ENCODE results near the gene ITGB4. TPM values are rescaled to one million over a fixed set of nuclear protein-coding genes. Genes with fewer than 3 reads are reported as not detected.

The ITGB4 gene
- total RNA-seq, 6 experiments from 2014 or later = 0.28 to 1.0 (median 0.76) TPM; not detected in 1

- H3K27me3 Mint-ChIP-seq (ENCODE audit: insufficient read depth) = no peaks in the 10 kb centered on the region; the same call in 1 of the 2 replicates
- TF ChIP-seq CTCF (IDR thresholded peaks at IDR 0.05) = no peak
- H3K36me3 Mint-ChIP-seq (ENCODE audit: low read depth) = peaks cover 55% of the 10 kb centered on the region
- H3K4me1 Mint-ChIP-seq (ENCODE audit: low read depth) = peaks cover 69% of the 10 kb centered on the region
- H3K4me3 Mint-ChIP-seq = no peak overlapping the region
- DNase-seq = no peak
- H3K9me3 Mint-ChIP-seq = peaks cover 3% of the 10 kb centered on the region; the same call in 1 of the 2 replicates
- peak overlapping the region; percentile 45; the same call in 1 of the 2 replicates for H3K27ac Mint-ChIP-seq
Observed at GRCh38 chr17:75698659-75699058, 22.6 kb upstream of the ITGB4 start.

GRCh38 chr17:75701288-75701687 lies 20.0 kb upstream of the ITGB4 start:
- TF ChIP-seq CTCF (IDR thresholded peaks at IDR 0.05) = no peak
- Mint-ChIP-seq H3K36me3 (ENCODE audit: low read depth) (peaks cover 47% of the 10 kb centered on the region), H3K4me1 (ENCODE audit: low read depth) (peaks cover 48% of the 10 kb centered on the region), H3K4me3 (no peak overlapping the region), H3K27ac (peak overlapping the region; percentile 96), H3K9me3 (no peaks in the 10 kb centered on the region), H3K27me3 (ENCODE audit: insufficient read depth) (no peaks in the 10 kb centered on the region; the same call in 1 of the 2 replicates)
- no peak for DNase-seq

DNA sequence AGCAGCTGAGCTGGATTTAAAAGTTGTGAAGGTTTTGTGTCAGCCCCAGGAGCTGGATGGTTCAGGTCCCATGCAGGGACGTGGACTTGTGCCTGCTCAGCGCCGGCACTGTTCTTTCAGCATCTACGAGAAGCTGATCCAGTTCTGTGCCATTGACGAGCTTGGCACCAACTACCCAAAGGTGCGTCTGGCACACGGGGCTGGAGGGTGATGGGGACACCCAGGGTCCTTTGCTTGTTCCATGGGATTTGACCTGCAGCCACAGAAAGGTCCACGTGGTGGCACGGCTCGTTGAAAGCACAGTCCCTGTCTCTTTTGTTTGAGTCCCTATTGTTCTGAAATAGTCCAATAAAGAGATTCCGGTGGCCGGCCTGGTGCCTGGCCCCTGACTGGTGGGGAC lies 18.1 kb upstream of the ITGB4 start:
- H3K27ac Mint-ChIP-seq = peak overlapping the region; percentile 53; the same call in 1 of the 2 replicates
- no peak for DNase-seq

GRCh38 chr17:75703591-75703990 lies 17.7 kb upstream of the ITGB4 start:
- Mint-ChIP-seq H3K27ac (peak overlapping the region; percentile 53), H3K4me3 (no peak overlapping the region), H3K27me3 (ENCODE audit: insufficient read depth) (peaks cover 4% of the 10 kb centered on the region), H3K9me3 (no peaks in the 10 kb centered on the region), H3K4me1 (ENCODE audit: low read depth) (peaks cover 44% of the 10 kb centered on the region), H3K36me3 (ENCODE audit: low read depth) (peaks cover 54% of the 10 kb centered on the region)
- TF ChIP-seq CTCF (IDR thresholded peaks at IDR 0.05) = no peak
- no peak for DNase-seq

More for the DNA sequence above, 18.1 kb upstream of the ITGB4 start:
- no peaks in the 10 kb centered on the region for H3K9me3 Mint-ChIP-seq
- TF ChIP-seq CTCF (IDR thresholded peaks at IDR 0.05) = no peak
- peaks cover 45% of the 10 kb centered on the region for H3K4me1 Mint-ChIP-seq (ENCODE audit: low read depth)
- peaks cover 4% of the 10 kb centered on the region; the same call in 1 of the 2 replicates for H3K27me3 Mint-ChIP-seq (ENCODE audit: insufficient read depth)
- no peak overlapping the region for H3K4me3 Mint-ChIP-seq
- peaks cover 50% of the 10 kb centered on the region for H3K36me3 Mint-ChIP-seq (ENCODE audit: low read depth)

GRCh38 chr17:75704963-75705875 lies 16.0 kb upstream of the ITGB4 start:
- Mint-ChIP-seq H3K9me3 (no peaks in the 10 kb centered on the region), H3K27ac (no peak overlapping the region), H3K4me3 (no peak overlapping the region), H3K4me1 (ENCODE audit: low read depth) (peaks cover 32% of the 10 kb centered on the region), H3K36me3 (ENCODE audit: low read depth) (peaks cover 51% of the 10 kb centered on the region), H3K27me3 (ENCODE audit: insufficient read depth) (peaks cover 4% of the 10 kb centered on the region)
- no peak for DNase-seq
- TF ChIP-seq CTCF (IDR thresholded peaks at IDR 0.05) = no peak

Data from HFFc6 (cell line).